Measurements from ENCODE around the gene RYK.

Gene RYK

GRCh38 chr3:134250717-134251220 is at the start of gene RYK:
TSS of gene RYK (minus strand) at chr3:134250859. CDS start at chr3:134250654, 205 bp downstream.
- Histone ChIP-seq H3K27ac (peak within 1 kb of the TSS; percentile 83 to 95), H3K4me3 (peak within 1 kb of the TSS; percentile 87)
- peak; percentile 87 for DNase-seq (ENCODE audit: low spot score)
- TF ChIP-seq, protein P1, sequence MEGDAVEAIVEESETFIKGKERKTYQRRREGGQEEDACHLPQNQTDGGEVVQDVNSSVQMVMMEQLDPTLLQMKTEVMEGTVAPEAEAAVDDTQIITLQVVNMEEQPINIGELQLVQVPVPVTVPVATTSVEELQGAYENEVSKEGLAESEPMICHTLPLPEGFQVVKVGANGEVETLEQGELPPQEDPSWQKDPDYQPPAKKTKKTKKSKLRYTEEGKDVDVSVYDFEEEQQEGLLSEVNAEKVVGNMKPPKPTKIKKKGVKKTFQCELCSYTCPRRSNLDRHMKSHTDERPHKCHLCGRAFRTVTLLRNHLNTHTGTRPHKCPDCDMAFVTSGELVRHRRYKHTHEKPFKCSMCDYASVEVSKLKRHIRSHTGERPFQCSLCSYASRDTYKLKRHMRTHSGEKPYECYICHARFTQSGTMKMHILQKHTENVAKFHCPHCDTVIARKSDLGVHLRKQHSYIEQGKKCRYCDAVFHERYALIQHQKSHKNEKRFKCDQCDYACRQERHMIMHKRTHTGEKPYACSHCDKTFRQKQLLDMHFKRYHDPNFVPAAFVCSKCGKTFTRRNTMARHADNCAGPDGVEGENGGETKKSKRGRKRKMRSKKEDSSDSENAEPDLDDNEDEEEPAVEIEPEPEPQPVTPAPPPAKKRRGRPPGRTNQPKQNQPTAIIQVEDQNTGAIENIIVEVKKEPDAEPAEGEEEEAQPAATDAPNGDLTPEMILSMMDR (IDR thresholded peaks at IDR 0.05): no peak

GRCh38 chr3:134299888-134300206 is 49.2 kb upstream of the RYK start:
- TF ChIP-seq, protein P1 (IDR thresholded peaks at IDR 0.05): no peak
- no peak for DNase-seq (ENCODE audit: low spot score)
- H3K4me3 ChIP-seq: no peak overlapping the region
- no peak overlapping the region for H3K27ac ChIP-seq

DNA sequence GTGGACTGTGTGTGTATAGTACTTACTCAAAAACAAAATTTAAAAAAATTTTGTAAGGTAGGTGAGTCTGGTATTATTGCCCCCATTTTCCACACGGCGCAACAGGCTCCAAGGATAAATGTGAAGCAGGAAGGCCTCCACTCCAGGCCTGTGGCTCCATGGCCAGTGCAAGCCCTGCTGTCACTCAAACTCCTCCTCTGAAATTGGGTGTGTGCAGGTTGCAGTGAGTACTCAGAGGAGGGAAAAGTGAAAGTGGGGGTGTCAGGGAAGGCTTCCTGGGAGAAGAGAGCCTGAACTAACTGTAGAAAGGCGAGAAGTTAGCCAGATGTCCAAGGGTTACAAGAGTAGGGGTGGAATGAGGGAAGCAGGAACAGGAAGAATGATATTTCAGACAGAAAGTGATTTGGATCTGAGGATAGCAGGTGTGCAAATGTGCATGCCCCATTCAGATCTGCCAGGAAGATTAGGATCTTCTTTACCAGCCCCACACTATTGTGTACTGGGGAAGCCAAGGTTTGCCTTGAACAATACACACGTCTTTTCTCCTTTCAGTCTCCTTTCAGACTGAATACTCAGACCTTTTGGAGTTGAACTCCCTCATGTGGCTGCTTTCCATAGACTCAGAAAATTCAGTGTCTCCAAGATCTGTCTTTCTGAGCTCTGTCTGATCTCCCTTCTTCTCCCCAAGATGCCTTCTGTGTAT is 48.7 kb upstream of the RYK start:
- TF ChIP-seq, protein P1 (IDR thresholded peaks at IDR 0.05): no peak
- no peak for DNase-seq (ENCODE audit: low spot score)
- Histone ChIP-seq H3K4me3 (no peak overlapping the region), H3K27ac (no peak overlapping the region)

GRCh38 chr3:134298249-134298648 is 47.6 kb upstream of the RYK start:
- Histone ChIP-seq H3K27ac (no peak overlapping the region), H3K4me3 (no peak overlapping the region)
- TF ChIP-seq, protein P1 (IDR thresholded peaks at IDR 0.05): no peak
- no peak for DNase-seq (ENCODE audit: low spot score)

GRCh38 chr3:134296616-134297015 is 46.0 kb upstream of the RYK start:
- Histone ChIP-seq H3K27ac (no peak overlapping the region), H3K4me3 (no peak overlapping the region)
- TF ChIP-seq, protein P1 (IDR thresholded peaks at IDR 0.05): no peak
- no peak for DNase-seq (ENCODE audit: low spot score)

DNA sequence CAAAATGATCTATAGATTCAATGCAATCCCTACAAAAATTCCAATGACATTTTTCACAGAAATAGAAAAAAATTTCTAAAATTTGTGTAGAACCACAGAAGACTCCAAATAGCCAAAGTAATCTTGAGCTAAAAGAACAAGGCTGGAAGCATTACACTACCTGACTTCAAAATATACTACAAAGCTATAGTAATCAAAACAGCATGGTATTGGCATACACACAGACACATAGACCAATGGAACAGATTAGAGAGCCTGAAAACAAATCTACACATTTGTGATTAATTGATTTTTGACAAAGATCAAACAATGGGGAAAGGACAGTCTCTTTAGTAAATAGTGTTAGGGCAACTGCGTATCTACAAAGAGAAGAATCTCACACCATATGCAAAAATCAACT is 45.3 kb upstream of the RYK start:
- TF ChIP-seq, protein P1 (IDR thresholded peaks at IDR 0.05): no peak
- no peak for DNase-seq (ENCODE audit: low spot score)
- no peak overlapping the region for H3K4me3 ChIP-seq
- H3K27ac ChIP-seq: no peak overlapping the region
